Astrocyte (in vitro differentiated cells and primary cell): ENCODE data around the gene CFAP43. TPM values are rescaled to one million over a fixed set of nuclear protein-coding genes. Genes with fewer than 3 reads are reported as not detected.
A peak's percentile ranks its signal among the peaks of the same experiment; 100 is the strongest.

Experiments used
- DNase-seq: peaks from one replicate; pipeline ENCODE4 v3.0.0-alpha.2; 2010; ENCODE audit warnings: low read depth
- FAIRE-seq: peaks from 2 replicates; lab custom pipeline; 2011; peaks lifted over from hg19 to GRCh38; lab: Jason Lieb, UNC
- H2AFZ ChIP-seq: 2 replicates; pipeline ENCODE4 v1.6.0; 2012; ENCODE audit warnings: low read depth, low read length, inconsistent platforms
- H3K27ac ChIP-seq: 2 replicates; pipeline ENCODE4 v1.5.1; 2011; ENCODE audit warnings: low read depth, low read length, inconsistent platforms
- H3K27me3 ChIP-seq: 2 replicates; pipeline ENCODE4 v1.6.0; 2011; ENCODE audit warnings: low read length, inconsistent platforms; ENCODE audit not compliant: insufficient read depth
- H3K36me3 ChIP-seq: 2 replicates; pipeline ENCODE4 v1.5.1; 2011; ENCODE audit warnings: low read length, inconsistent platforms; ENCODE audit not compliant: insufficient read depth
- H3K4me1 ChIP-seq: 2 replicates; pipeline ENCODE4 v1.5.1; 2011; ENCODE audit warnings: low read length, inconsistent platforms; ENCODE audit not compliant: insufficient read depth
- H3K4me2 ChIP-seq: 2 replicates; pipeline ENCODE4 v1.6.0; 2012; ENCODE audit warnings: low read length, inconsistent platforms
- H3K4me3 ChIP-seq: 2 replicates; pipeline ENCODE4 v1.5.1; 2011; ENCODE audit warnings: low read depth, mild to moderate bottlenecking, low read length, inconsistent platforms; ENCODE audit not compliant: insufficient read depth
- H3K79me2 ChIP-seq: 2 replicates; pipeline ENCODE4 v1.6.0; 2012; ENCODE audit warnings: mild to moderate bottlenecking, low read length, inconsistent platforms; ENCODE audit not compliant: insufficient read depth
- H3K9ac ChIP-seq: 2 replicates; pipeline ENCODE4 v1.6.0; 2012; ENCODE audit warnings: mild to moderate bottlenecking, low read length, inconsistent platforms
- H3K9me3 ChIP-seq: 2 replicates; pipeline ENCODE4 v1.5.1; 2012; ENCODE audit warnings: low read depth, mild to moderate bottlenecking, low read length, inconsistent platforms; ENCODE audit not compliant: insufficient read depth
- H4K20me1 ChIP-seq: 2 replicates; pipeline ENCODE4 v1.6.0; 2012; ENCODE audit warnings: low read length, inconsistent platforms; ENCODE audit not compliant: insufficient read depth
- H3K27ac Mint-ChIP-seq: one replicate; pipeline ENCODE4 v1.8.0; 2021; ENCODE audit warnings: mild to moderate bottlenecking, mixed read lengths; ENCODE audit not compliant: unreplicated experiment
- H3K27me3 Mint-ChIP-seq: one replicate; pipeline ENCODE4 v1.8.0; 2021; ENCODE audit warnings: low read depth, mixed read lengths; ENCODE audit not compliant: unreplicated experiment
- H3K36me3 Mint-ChIP-seq: one replicate; pipeline ENCODE4 v1.8.0; 2021; ENCODE audit warnings: low read depth, mixed read lengths; ENCODE audit not compliant: unreplicated experiment
- H3K4me1 Mint-ChIP-seq: one replicate; pipeline ENCODE4 v1.8.0; 2021; ENCODE audit warnings: low read depth, mixed read lengths; ENCODE audit not compliant: unreplicated experiment
- H3K4me3 Mint-ChIP-seq: one replicate; pipeline ENCODE4 v1.8.0; 2021; ENCODE audit warnings: mild to moderate bottlenecking, moderate library complexity, mixed read lengths; ENCODE audit not compliant: unreplicated experiment
- H3K9me3 Mint-ChIP-seq: one replicate; pipeline ENCODE4 v1.8.0; 2021; ENCODE audit warnings: mild to moderate bottlenecking, mixed read lengths; ENCODE audit not compliant: unreplicated experiment
- EZH2 ChIP-seq: IDR thresholded peaks from 2 replicates; pipeline ENCODE4 v1.6.1; 2012; ENCODE audit warnings: mild to moderate bottlenecking, low read length, inconsistent platforms; ENCODE audit not compliant: insufficient read depth
- total RNA-seq: library from RNA; stranded (reverse); gene quantifications from 2 replicates; pipeline ENCODE4 v1.2.1, GENCODE V29; 2021
- TF ChIP-seq, protein P1 (sequence below): IDR thresholded peaks from 2 replicates; pipeline ENCODE4 v1.5.1; 2011; ENCODE audit warnings: low read depth, mild to moderate bottlenecking, inconsistent platforms, low read length, moderate library complexity; ENCODE audit not compliant: insufficient read depth

CFAP43 gene
- total RNA-seq, 1 donor from 2014 or later, result 0.27 TPM

DNA sequence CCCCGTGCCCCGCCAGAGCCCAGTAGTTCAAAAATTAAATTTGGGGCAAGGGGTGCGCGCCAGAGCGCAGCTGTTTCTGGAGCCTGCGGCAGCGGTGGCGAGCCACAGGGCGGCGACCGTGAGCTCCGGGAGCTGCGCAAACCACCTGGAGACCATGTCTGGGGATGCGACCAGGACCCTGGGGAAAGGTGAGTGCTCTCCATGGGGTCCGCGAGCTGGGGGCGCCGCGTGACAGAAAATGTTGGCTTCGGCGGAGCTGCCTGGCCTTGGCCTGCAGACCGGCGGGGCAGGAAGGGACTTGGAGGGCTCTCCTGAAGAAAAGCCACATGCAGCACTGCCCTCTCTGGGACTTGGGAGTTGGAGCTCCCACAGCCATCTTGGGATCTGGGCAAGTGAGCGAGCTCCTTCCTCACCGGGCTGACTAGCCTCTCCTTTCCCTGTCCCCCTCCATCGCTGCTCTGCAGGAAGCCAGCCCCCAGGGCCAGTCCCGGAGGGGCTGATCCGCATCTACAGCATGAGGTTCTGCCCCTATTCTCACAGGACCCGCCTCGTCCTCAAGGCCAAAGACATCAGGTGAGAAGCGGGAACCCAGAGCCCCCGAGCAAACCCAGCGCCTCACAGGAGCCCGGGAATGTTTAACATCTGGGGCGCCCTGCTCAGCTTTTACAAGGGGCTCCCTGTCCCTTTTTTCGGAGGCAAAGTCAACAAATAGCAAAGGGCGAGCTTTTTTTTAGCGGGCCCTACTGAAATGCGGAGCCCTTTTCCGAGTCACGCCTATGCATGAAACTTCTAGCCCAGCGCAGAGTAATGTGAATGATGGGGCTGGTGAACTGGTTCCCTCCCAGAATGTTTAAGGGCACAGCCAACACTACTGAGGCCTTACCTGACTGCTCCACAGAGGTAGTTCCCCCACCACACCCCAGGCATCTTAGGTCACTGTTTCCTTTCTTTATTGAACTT is 42.9 kb upstream of the CFAP43 start:
- Histone ChIP-seq H3K9ac (peak overlapping the region; percentile 47), H3K4me1 (peaks cover 5% of the 10 kb centered on the region), H3K79me2 (no peaks in the 10 kb centered on the region), H2AFZ (peak overlapping the region; percentile 79), H3K36me3 (no peaks in the 10 kb centered on the region), H3K4me2 (peak overlapping the region; percentile 78), H4K20me1 (no peaks in the 10 kb centered on the region), H3K27me3 (no peaks in the 10 kb centered on the region), H3K27ac (no peak overlapping the region), H3K9me3 (no peaks in the 10 kb centered on the region), H3K4me3 (no peak overlapping the region)
- Mint-ChIP-seq H3K27me3 (peaks cover 12% of the 10 kb centered on the region), H3K4me3 (peak overlapping the region; percentile 62), H3K4me1 (no peaks in the 10 kb centered on the region), H3K9me3 (no peaks in the 10 kb centered on the region), H3K27ac (no peak overlapping the region), H3K36me3 (no peaks in the 10 kb centered on the region)
- FAIRE-seq (no peak), DNase-seq (no peak)
- TF ChIP-seq, protein P1, sequence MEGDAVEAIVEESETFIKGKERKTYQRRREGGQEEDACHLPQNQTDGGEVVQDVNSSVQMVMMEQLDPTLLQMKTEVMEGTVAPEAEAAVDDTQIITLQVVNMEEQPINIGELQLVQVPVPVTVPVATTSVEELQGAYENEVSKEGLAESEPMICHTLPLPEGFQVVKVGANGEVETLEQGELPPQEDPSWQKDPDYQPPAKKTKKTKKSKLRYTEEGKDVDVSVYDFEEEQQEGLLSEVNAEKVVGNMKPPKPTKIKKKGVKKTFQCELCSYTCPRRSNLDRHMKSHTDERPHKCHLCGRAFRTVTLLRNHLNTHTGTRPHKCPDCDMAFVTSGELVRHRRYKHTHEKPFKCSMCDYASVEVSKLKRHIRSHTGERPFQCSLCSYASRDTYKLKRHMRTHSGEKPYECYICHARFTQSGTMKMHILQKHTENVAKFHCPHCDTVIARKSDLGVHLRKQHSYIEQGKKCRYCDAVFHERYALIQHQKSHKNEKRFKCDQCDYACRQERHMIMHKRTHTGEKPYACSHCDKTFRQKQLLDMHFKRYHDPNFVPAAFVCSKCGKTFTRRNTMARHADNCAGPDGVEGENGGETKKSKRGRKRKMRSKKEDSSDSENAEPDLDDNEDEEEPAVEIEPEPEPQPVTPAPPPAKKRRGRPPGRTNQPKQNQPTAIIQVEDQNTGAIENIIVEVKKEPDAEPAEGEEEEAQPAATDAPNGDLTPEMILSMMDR, result peak; percentile 57
- no peak for TF ChIP-seq EZH2

DNA sequence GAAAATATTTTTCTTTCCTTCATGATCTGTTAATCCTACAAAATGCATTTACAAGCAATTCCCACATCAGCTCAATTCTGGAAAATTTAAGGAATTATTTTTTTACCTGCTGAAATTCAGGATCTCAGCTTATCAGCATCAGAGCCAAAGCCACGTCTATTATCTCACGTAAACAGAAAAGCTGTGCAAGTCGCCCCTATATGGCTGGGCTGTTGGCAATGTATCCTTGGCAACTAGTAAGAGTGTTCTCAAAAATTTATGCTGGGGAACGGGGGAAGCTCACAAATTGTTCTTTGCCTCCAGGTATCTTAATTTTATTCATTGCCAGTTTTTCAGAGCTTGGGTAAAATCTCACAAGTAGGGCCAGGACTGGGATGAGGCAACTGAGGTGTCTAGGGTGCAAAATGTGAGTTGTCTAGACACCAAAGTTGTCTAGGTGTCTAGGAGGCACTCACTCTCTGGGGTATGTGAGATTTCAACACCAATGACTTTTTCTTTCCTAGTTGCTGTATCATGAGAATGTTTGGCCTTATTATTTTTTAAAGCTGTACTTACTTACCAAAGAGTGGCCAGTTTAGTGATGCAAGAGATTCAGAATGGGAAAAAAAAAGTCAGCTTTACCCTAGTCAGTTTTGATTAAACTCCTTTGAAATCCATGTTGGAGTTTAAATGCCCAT is 41.9 kb upstream of the CFAP43 start:
- Mint-ChIP-seq H3K9me3 (no peaks in the 10 kb centered on the region), H3K4me3 (no peak overlapping the region), H3K27ac (peak overlapping the region; percentile 18), H3K36me3 (no peaks in the 10 kb centered on the region), H3K4me1 (no peaks in the 10 kb centered on the region), H3K27me3 (peaks cover 12% of the 10 kb centered on the region)
- Histone ChIP-seq H3K9ac (no peak overlapping the region), H3K4me3 (no peak overlapping the region), H4K20me1 (no peaks in the 10 kb centered on the region), H3K4me1 (peaks cover 5% of the 10 kb centered on the region), H3K4me2 (peak overlapping the region; percentile 78), H3K27me3 (no peaks in the 10 kb centered on the region), H3K36me3 (no peaks in the 10 kb centered on the region), H2AFZ (peak overlapping the region; percentile 79), H3K9me3 (no peaks in the 10 kb centered on the region), H3K79me2 (no peaks in the 10 kb centered on the region), H3K27ac (no peak overlapping the region)
- DNase-seq, result no peak
- TF ChIP-seq, protein P1, result no peak
- no peak for TF ChIP-seq EZH2
- no peak for FAIRE-seq
